Measurements from ENCODE around the gene LRFN2. TPM values are rescaled to one million over a fixed set of nuclear protein-coding genes. Genes with fewer than 3 reads are reported as not detected.

Gene LRFN2
- total RNA-seq, 1 donor from 2014 or later = not detected

DNA sequence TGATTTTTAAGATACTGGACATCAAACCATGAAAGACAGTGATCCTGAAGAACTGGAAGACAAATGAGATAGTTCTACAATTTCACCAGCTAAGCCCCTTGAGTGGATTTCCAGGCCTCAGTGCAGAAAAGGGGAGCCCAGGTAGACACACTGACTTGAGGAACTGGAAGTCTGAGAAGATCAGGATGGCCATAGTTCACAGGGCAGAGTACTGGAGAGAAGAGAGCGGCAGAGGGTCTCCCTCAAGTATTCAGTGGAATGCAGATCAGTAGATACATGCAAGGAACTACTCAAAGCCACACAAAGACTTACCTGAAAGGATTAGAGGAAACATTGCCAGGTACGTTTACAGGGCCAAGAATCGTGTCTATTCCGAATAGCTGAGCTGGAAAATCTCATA lies 224.3 kb downstream of the LRFN2 start:
- H3K27me3 ChIP-seq = no peaks in the 10 kb centered on the region
- no peak for TF ChIP-seq POLR2AphosphoS5 (IDR thresholded peaks at IDR 0.05; ENCODE audit: insufficient read depth in 1 of 2, low read depth in 1 of 2)
- TF ChIP-seq POLR2A (IDR thresholded peaks at IDR 0.05) = no peak
- TF ChIP-seq, protein P1, sequence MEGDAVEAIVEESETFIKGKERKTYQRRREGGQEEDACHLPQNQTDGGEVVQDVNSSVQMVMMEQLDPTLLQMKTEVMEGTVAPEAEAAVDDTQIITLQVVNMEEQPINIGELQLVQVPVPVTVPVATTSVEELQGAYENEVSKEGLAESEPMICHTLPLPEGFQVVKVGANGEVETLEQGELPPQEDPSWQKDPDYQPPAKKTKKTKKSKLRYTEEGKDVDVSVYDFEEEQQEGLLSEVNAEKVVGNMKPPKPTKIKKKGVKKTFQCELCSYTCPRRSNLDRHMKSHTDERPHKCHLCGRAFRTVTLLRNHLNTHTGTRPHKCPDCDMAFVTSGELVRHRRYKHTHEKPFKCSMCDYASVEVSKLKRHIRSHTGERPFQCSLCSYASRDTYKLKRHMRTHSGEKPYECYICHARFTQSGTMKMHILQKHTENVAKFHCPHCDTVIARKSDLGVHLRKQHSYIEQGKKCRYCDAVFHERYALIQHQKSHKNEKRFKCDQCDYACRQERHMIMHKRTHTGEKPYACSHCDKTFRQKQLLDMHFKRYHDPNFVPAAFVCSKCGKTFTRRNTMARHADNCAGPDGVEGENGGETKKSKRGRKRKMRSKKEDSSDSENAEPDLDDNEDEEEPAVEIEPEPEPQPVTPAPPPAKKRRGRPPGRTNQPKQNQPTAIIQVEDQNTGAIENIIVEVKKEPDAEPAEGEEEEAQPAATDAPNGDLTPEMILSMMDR (IDR thresholded peaks at IDR 0.05) = no peak
- no peaks in the 10 kb centered on the region for H3K36me3 ChIP-seq
- intact Hi-C loops (cut with DNase I) = no loop called here
- no peaks in the 10 kb centered on the region for H3K4me1 ChIP-seq
- H3K27ac ChIP-seq = no peak overlapping the region
- peak in 1 of 2 donors; percentile 54 for DNase-seq (ENCODE audit: extremely low spot score in 2 of 2)
- H3K4me3 ChIP-seq = no peak overlapping the region
- H3K9me3 ChIP-seq = no peaks in the 10 kb centered on the region

DNA sequence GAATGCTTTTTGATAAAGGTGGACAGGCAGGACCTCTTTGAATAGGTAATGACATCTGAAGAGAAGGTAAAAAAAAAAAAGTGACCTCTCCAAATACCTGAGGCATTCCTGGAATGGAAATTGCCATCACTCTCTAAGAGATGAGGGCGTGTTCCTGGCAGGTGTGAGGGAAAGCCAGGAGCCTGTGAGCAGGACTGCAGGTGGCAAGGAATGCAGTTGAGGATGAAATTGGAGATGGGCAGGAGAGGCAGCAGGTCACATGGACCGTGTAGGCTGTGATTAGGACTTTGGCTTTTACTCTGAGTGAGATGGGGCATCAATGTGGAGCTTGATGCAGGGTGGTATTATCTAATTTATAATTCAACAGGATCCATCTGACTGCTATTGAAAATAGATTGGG lies 227.4 kb downstream of the LRFN2 start:
- Histone ChIP-seq H3K27ac (no peak overlapping the region), H3K4me3 (no peak overlapping the region), H3K4me1 (no peaks in the 10 kb centered on the region), H3K27me3 (no peaks in the 10 kb centered on the region), H3K36me3 (no peaks in the 10 kb centered on the region), H3K9me3 (no peaks in the 10 kb centered on the region)
- no peak for DNase-seq (ENCODE audit: extremely low spot score in 2 of 2)
- intact Hi-C loops (cut with DNase I) = no loop called here
- no peak for TF ChIP-seq POLR2A (IDR thresholded peaks at IDR 0.05)
- TF ChIP-seq POLR2AphosphoS5 (IDR thresholded peaks at IDR 0.05; ENCODE audit: insufficient read depth in 1 of 2, low read depth in 1 of 2) = no peak
- TF ChIP-seq, protein P1 (IDR thresholded peaks at IDR 0.05) = no peak

DNA sequence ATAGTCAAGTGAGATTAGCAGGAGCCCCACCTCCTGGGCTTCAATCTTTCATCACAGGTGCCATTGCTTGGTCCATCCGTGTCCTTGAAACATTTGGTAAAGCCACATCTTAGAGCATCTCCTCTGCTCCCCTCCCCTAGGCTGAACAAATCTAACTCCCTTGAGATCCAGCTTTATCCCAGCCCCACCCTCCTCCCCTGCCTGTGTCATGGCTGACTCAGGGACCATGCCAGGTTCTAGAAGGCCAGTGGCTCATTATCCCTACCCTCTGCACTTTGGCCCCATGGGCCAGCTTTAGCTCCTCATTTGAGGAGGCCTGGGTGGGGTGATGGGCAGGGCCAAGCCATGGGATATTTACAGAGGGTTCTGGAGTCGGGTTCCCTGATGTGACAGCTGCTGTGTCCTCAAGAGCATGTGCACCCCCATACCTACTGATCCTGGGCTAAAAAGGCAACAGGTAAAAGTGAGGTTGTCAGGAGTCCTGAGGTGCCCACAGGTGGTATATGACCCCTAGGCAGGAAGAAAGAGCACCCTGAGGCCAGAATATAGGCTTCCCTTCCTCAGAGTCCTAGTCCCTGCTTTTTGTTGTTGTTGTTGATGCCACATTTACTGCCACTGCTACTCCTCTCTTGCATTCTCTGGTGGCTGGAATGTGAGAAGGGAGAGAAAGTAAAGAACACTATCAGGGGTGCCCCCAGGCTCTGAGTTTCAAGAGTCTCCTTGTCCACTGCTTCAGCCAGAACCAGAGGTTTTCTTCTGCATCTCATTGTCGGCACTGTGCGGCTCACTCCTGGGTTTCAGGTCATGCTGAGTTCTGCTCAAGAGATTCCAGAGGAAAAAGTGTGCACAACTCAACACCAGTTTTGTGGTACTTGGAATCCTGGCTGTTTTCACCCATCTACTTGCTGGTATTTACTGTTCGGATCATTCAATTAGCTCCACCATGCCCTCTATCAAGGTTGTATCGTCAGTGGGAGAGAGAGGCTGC lies 228.4 kb downstream of the LRFN2 start:
- H3K4me1 ChIP-seq = no peaks in the 10 kb centered on the region
- intact Hi-C loops (cut with DNase I) = no loop called here
- DNase-seq (ENCODE audit: extremely low spot score in 2 of 2) = peak; percentile 77 to 81
- H3K9me3 ChIP-seq = no peaks in the 10 kb centered on the region
- no peaks in the 10 kb centered on the region for H3K36me3 ChIP-seq
- no peak overlapping the region for H3K4me3 ChIP-seq
- H3K27me3 ChIP-seq = no peaks in the 10 kb centered on the region
- H3K27ac ChIP-seq = no peak overlapping the region
- no peak for TF ChIP-seq POLR2A (IDR thresholded peaks at IDR 0.05)
- no peak for TF ChIP-seq POLR2AphosphoS5 (IDR thresholded peaks at IDR 0.05; ENCODE audit: insufficient read depth in 1 of 2, low read depth in 1 of 2)
- TF ChIP-seq, protein P1 (IDR thresholded peaks at IDR 0.05) = no peak

DNA sequence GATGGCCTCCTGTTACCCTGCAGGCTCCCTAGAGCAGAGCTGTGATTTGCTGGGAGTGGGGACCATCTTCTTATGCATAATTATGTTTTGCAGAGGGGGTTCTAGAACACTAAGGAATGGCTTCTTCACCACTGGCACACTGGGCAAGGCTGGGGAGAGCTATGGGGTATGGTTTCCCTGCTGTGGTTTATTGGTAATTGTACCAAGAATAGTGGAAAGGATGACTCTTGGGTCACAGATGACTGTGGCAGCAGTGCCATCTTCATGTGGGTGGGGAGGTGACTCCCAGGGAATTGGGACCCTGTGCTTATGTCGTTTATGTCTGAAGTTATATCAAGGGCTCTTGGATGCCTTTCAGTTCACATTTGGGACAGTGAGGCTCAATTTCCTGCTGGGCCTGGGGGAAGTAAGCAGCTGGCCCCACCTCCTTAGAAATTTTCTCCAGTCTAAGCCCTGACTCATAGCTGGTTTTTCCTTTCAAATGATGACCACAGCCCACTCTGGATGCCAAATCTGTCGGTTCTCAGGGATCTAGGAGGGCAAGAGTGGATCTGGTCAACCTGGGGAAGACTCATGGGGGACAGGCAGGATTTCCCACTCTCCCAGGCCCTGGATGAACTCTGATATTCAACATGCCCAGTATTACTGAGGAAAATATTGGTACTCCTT lies 230.8 kb downstream of the LRFN2 start:
- H3K36me3 ChIP-seq = no peaks in the 10 kb centered on the region
- intact Hi-C loops (cut with DNase I) = no loop called here
- DNase-seq (ENCODE audit: extremely low spot score in 2 of 2) = peak in 1 of 2 donors; percentile 42

More for the DNA sequence above, 230.8 kb downstream of the LRFN2 start:
- Histone ChIP-seq H3K4me3 (no peak overlapping the region), H3K27ac (no peak overlapping the region), H3K4me1 (no peaks in the 10 kb centered on the region), H3K27me3 (no peaks in the 10 kb centered on the region), H3K9me3 (no peaks in the 10 kb centered on the region)
- TF ChIP-seq POLR2A (IDR thresholded peaks at IDR 0.05) (no peak), POLR2AphosphoS5 (IDR thresholded peaks at IDR 0.05; ENCODE audit: insufficient read depth in 1 of 2, low read depth in 1 of 2) (no peak)
- TF ChIP-seq, protein P1 (IDR thresholded peaks at IDR 0.05) = no peak
